T47D (cell line): ENCODE results near the gene MAP4K2.

Source experiments
- DNase-seq, 2 experiments: peaks; one replicate each; pipeline versions ENCODE4 v3.0.0 to v3.0.0-alpha.2; 2011 to 2012; ENCODE audit warnings: low read depth in 1 of 2, low spot score in 1 of 2
- JUND ChIP-seq: IDR thresholded peaks from 2 replicates; pipeline ENCODE4 v1.6.1; 2012; ENCODE audit warnings: low read depth
- in situ Hi-C: cut with HindIII; loops from 2 replicates; pipeline ENCODE4 v1.10.0; 2016; ENCODE audit warnings: low sequenced_read_pairs, low pct_unique_long_range_greater_than_20kb

MAP4K2 gene

GRCh38 chr11:64745521-64746328, 57.3 kb downstream of the MAP4K2 start:
- DNase-seq: no peak
- TF ChIP-seq JUND: no peak
- in situ Hi-C loops: no loop called here

- no peak for DNase-seq
- TF ChIP-seq JUND: no peak
- in situ Hi-C loops: no loop called here
Observed at GRCh38 chr11:64745189-64745520, 57.9 kb downstream of the MAP4K2 start.

- in situ Hi-C loops: no loop called here
- TF ChIP-seq JUND: no peak
- DNase-seq: no peak
Observed at GRCh38 chr11:64744544-64745188, 58.3 kb downstream of the MAP4K2 start.

GRCh38 chr11:64743591-64744543, 59.1 kb downstream of the MAP4K2 start, which contains the start of gene RASGRP2:
Gene RASGRP2, minus strand, starts transcription at chr11:64744142. Its CDS starts 1,276 bp downstream, at chr11:64742866.
- TF ChIP-seq JUND: no peak
- peak; percentile 61 to 63 for DNase-seq
- in situ Hi-C loops: no loop called here

GRCh38 chr11:64742889-64743590, 60.0 kb downstream of the MAP4K2 start:
- peak; percentile 57 to 94 for DNase-seq
- in situ Hi-C loops: no loop called here

GRCh38 chr11:64742087-64742888, 60.7 kb downstream of the MAP4K2 start:
- TF ChIP-seq JUND: no peak
- in situ Hi-C loops: no loop called here
- DNase-seq: no peak

More at GRCh38 chr11:64742889-64743590, 60.0 kb downstream of the MAP4K2 start:
- no peak for TF ChIP-seq JUND

- in situ Hi-C loops: no loop called here
- no peak for TF ChIP-seq JUND
- no peak for DNase-seq
Observed at GRCh38 chr11:64741375-64742086, 61.5 kb downstream of the MAP4K2 start.

- no peak for TF ChIP-seq JUND
- in situ Hi-C loops: no loop called here
Observed at GRCh38 chr11:64739871-64740270, 63.1 kb downstream of the MAP4K2 start.

GRCh38 chr11:64736654-64737053, 66.4 kb downstream of the MAP4K2 start:
- TF ChIP-seq JUND: no peak
- no peak for DNase-seq
- in situ Hi-C loops: no loop called here

More at GRCh38 chr11:64739871-64740270, 63.1 kb downstream of the MAP4K2 start:
- no peak for DNase-seq

GRCh38 chr11:64735725-64736259, 67.2 kb downstream of the MAP4K2 start:
- DNase-seq: no peak
- TF ChIP-seq JUND: no peak
- in situ Hi-C loops: no loop called here
